Erythroblast (primary cell): Measurements from ENCODE around the gene PHRF1.

Experiments
- DNase-seq, 2 experiments: peaks; one replicate each; lab custom pipeline; 2025; lab: John Stamatoyannopoulos, UW
- GATA1 ChIP-seq: IDR thresholded peaks from 2 replicates; pipeline ENCODE4 v1.6.1; 2011; ENCODE audit warnings: low read depth, mild to moderate bottlenecking, control low read depth, low read length, moderate library complexity
- POLR2A ChIP-seq: IDR thresholded peaks from 2 replicates; pipeline ENCODE4 v1.6.1; 2011; ENCODE audit warnings: mild to moderate bottlenecking, low read length

The PHRF1 gene

GRCh38 chr11:610146-610801, 34.0 kb downstream of the PHRF1 start:
- no peak for TF ChIP-seq POLR2A
- TF ChIP-seq GATA1: no peak
- no peak for DNase-seq

- no peak for TF ChIP-seq GATA1
- no peak for TF ChIP-seq POLR2A
- DNase-seq: no peak
Measured at GRCh38 chr11:611001-611996, 35.0 kb downstream of the PHRF1 start.

DNA sequence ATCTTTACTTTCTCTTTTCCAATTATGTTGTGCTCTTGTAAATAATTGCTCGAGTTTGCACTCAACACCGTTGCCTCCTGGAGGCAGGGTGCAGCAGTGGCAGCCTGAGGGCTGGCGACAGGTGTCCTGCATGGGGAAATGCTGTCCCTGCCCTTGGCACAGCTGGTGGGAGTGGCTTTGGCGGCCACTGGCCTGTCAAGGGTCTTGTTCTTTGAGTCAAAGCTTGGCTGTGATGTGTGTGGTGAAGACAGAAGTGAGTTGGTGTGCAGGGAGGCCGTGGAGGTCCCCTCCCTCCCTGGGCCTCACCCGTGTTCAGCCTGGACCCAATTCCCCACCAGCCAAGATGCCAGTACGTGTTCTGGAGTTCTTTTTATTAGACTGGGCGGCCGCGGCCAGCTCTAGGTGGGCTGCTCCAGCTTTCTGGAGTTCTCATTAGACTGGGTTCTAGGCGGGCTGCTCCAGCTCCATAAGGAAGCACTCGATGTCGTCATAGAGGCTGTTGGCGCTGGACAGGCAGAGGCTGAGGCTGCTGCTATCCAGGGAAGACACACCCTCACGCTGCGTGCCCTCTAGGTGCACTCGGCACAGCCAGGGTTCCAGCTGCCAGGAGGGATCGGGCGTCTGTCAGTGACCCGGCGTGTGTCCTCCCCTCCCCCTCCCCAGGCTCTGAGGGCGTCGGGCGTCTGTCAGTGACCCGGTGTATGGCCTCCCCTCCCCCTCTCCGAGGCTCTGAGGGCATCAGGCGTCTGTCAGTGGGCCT, 36.1 kb downstream of the PHRF1 start:
- peak; percentile 47 to 51 for DNase-seq
- no peak for TF ChIP-seq GATA1
- no peak for TF ChIP-seq POLR2A

GRCh38 chr11:612961-613300, 36.7 kb downstream of the PHRF1 start:
- TF ChIP-seq GATA1 (no peak), POLR2A (no peak)
- DNase-seq: no peak

- TF ChIP-seq POLR2A (no peak), GATA1 (no peak)
- peak; percentile 82 to 89 for DNase-seq
Measured at GRCh38 chr11:613369-613968, 37.2 kb downstream of the PHRF1 start.

- TF ChIP-seq GATA1 (no peak), POLR2A (no peak)
- DNase-seq: no peak
Measured at GRCh38 chr11:614021-614622, 37.9 kb downstream of the PHRF1 start.

DNA sequence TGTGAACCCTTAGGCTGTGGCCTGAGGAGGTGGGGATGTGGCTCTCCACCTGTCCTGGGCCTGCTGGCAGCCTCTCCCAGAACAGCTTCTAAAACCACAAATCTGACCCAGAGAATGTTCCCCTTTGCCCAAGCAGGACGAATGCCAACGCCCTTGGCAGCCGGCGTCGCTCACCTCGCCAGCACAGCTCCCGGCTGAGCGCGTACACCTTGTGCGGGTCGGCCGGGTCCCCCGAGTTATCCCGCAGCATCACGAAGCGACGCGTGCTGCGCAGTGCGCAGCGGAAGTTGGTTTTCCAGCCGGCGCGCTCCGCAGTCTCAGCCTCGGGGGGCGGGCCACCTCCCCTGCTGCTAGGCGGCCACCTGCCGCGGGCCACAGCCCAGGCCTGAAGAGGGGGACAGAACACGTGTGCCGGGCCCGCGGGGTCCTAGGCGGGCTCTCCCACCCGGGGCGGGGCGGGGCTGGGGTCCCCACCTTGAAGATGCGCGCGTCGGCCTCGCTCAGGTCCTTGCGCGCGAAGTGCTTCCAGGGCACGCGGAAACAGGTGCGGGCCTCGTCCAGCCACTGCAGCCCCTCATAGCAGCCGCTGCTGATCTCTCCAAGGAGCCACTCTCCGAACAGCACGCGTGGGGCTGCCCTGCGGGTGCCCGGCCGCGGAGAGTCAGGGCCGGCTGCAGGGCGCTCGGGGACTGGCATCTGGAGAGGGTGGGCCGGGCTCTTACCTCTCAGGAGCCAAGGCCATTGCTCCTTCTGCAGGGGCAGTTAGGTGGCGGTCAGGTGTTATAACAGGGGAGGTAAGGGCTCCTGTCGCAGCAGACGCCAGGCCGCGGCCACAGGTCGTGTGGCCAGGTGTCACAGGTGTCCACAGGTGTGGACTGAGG, 38.6 kb downstream of the PHRF1 start:
- DNase-seq: peak in 1 of 2 experiments; percentile 49
- TF ChIP-seq GATA1: no peak
- TF ChIP-seq POLR2A: no peak

GRCh38 chr11:615504-616319, 39.4 kb downstream of the PHRF1 start, which contains the start of gene IRF7:
IRF7 (minus strand) TSS chr11:615950; CDS start chr11:615364, 586 bp downstream.
- DNase-seq: peak; percentile 88 to 91
- peak; percentile 56 for TF ChIP-seq POLR2A
- TF ChIP-seq GATA1: no peak

DNA sequence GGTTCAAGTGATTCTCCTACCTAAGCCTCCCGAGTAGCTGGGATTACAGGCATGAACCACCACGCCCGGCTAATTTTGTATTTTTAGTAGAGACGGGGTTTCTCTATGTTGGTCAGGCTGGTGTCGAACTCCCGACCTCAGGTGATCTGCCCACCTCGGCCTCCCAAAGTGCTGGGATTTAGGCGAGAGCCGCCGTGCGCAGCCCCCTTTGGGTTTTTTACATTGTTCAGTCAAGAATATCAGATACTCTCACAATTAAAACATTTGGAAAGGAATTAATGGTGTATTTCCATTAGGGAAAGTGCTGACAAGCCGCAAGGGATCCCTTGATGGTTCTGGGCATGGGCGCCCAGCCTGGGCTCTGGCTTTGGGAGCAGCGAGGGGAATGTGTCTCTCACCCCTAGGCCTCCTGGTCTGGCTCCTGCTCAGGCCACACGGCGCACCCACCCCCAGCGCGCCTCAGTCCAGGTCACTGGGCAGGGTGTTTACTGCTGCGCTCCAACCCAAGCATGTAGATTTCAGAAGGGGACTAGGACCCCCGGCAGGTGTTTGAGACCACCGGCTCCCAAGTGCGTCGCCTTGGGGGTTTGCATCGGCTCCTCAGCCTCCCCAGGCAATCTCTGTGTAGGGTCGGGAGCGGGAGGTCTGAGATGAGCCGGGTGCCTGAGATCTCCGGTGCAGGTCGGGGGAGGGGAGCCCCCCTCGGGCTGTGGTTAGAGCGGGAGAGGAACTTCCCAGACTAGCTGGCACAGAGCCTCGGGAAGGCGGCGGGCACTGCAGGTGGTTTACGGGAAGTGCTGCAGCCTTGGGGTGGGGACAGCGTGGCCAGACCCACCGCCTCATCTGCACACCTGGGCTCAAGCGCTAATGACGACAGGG, 40.3 kb downstream of the PHRF1 start:
- DNase-seq: no peak
- TF ChIP-seq POLR2A (no peak), GATA1 (no peak)

- no peak for TF ChIP-seq GATA1
- no peak for TF ChIP-seq POLR2A
- DNase-seq: no peak
Measured at GRCh38 chr11:617199-617911, 41.1 kb downstream of the PHRF1 start.
